Progenitor cell of endocrine pancreas (in vitro differentiated cells): ENCODE data around the gene RAD51B. TPM values are rescaled to one million over a fixed set of nuclear protein-coding genes. Genes with fewer than 3 reads are reported as not detected.

Experiments used
- DNase-seq: peaks from one replicate; pipeline ENCODE4 v3.0.0; 2021; ENCODE audit warnings: low spot score; ENCODE audit not compliant: unreplicated experiment
- H3K27ac Mint-ChIP-seq: 2 replicates; pipeline ENCODE4 v1.8.0; 2021; ENCODE audit warnings: mild to moderate bottlenecking, moderate library complexity, mixed read lengths
- H3K27me3 Mint-ChIP-seq: 2 replicates; pipeline ENCODE4 v1.8.0; 2021; ENCODE audit warnings: mixed read lengths
- H3K36me3 Mint-ChIP-seq: 2 replicates; pipeline ENCODE4 v1.8.0; 2022; ENCODE audit warnings: mixed read lengths; ENCODE audit not compliant: insufficient read depth
- H3K4me1 Mint-ChIP-seq: 2 replicates; pipeline ENCODE4 v1.8.0; 2021; ENCODE audit warnings: low read depth, mixed read lengths
- H3K4me3 Mint-ChIP-seq: 2 replicates; pipeline ENCODE4 v1.8.0; 2021; ENCODE audit warnings: low read depth, mild to moderate bottlenecking, moderate library complexity, mixed read lengths
- H3K9me3 Mint-ChIP-seq: 2 replicates; pipeline ENCODE4 v1.8.0; 2021; ENCODE audit warnings: low read depth, mixed read lengths
- CTCF ChIP-seq: fragments of 200-600 bp; sonication (generic); IDR thresholded peaks from one replicate; pipeline ENCODE4 v1.5.0; 2021; ENCODE audit warnings: antibody characterized with exemption, mild to moderate bottlenecking; ENCODE audit not compliant: unreplicated experiment
- total RNA-seq: library from RNA; stranded (reverse); gene quantifications from 2 replicates; pipeline ENCODE4 v1.2.1, GENCODE V29; 2021

Gene RAD51B
- total RNA-seq, 1 donor from 2014 or later, result 24.7 TPM

- no peak for TF ChIP-seq CTCF
- DNase-seq, result no peak
- Mint-ChIP-seq H3K9me3 (peaks cover 11% of the 10 kb centered on the region), H3K4me1 (peaks cover 28% of the 10 kb centered on the region), H3K36me3 (peaks cover 8% of the 10 kb centered on the region), H3K4me3 (no peak overlapping the region), H3K27ac (no peak overlapping the region), H3K27me3 (no peaks in the 10 kb centered on the region)
Measured at GRCh38 chr14:68623307-68623706, 803.7 kb downstream of the RAD51B start.

- DNase-seq, result no peak
- no peak for TF ChIP-seq CTCF
- Mint-ChIP-seq H3K9me3 (peaks cover 6% of the 10 kb centered on the region), H3K27me3 (no peaks in the 10 kb centered on the region), H3K4me1 (peaks cover 32% of the 10 kb centered on the region), H3K36me3 (peaks cover 3% of the 10 kb centered on the region), H3K4me3 (no peak overlapping the region), H3K27ac (peak overlapping the region; percentile 41)
Measured at GRCh38 chr14:68623826-68624225, 804.2 kb downstream of the RAD51B start.

- Mint-ChIP-seq H3K9me3 (peaks cover 5% of the 10 kb centered on the region), H3K4me3 (no peak overlapping the region), H3K36me3 (peaks cover 2% of the 10 kb centered on the region), H3K27me3 (no peaks in the 10 kb centered on the region), H3K27ac (no peak overlapping the region), H3K4me1 (peaks cover 39% of the 10 kb centered on the region)
- no peak for TF ChIP-seq CTCF
- no peak for DNase-seq
Measured at GRCh38 chr14:68624541-68625220, 805.1 kb downstream of the RAD51B start.

DNA sequence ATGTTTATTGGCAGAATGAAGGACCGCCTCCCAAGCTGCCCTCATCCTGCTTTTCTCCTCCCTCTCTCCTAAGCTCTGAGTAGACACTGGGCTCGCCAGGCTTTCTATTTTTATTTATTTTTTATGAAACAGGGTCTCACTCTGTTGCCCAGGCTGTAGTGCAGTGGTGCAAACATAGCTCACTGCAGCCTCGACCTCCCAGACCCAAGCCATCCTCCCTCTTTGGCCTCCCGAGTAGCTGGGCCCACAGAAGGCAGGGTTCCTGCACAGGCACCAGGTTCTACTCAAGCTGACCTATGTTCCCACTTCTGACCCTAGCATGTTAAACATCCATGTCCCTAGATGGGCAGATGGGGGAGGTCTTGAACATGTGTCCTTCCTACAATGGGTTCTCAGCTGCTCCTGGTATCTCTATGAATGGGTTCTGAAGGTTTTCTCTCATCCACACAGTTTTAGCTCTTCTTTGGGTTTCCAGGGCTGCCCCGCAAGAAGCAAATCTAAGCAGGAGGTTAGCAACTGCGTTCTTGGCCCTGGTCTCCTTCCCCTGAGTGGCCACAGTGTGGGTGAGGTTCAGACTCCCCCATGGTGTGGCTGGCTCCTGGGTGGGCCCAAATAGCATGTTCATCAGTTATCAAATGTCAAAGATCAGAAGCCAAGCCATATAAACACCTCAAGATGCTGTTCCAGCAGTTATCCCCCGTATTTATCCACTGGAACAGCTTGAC, 805.9 kb downstream of the RAD51B start:
- peak; percentile 0 for DNase-seq
- peaks cover 46% of the 10 kb centered on the region for H3K4me1 Mint-ChIP-seq
- no peak overlapping the region for H3K4me3 Mint-ChIP-seq
- H3K27me3 Mint-ChIP-seq, result no peaks in the 10 kb centered on the region
- TF ChIP-seq CTCF, result no peak
- peaks cover 5% of the 10 kb centered on the region for H3K9me3 Mint-ChIP-seq
- no peaks in the 10 kb centered on the region for H3K36me3 Mint-ChIP-seq
- H3K27ac Mint-ChIP-seq, result no peak overlapping the region

GRCh38 chr14:68626386-68626785, 806.8 kb downstream of the RAD51B start:
- no peak overlapping the region for H3K4me3 Mint-ChIP-seq
- peaks cover 50% of the 10 kb centered on the region for H3K4me1 Mint-ChIP-seq
- peak; percentile 7 for DNase-seq
- H3K27ac Mint-ChIP-seq, result no peak overlapping the region
- TF ChIP-seq CTCF, result no peak
- no peaks in the 10 kb centered on the region for H3K9me3 Mint-ChIP-seq
- no peaks in the 10 kb centered on the region for H3K36me3 Mint-ChIP-seq
- no peaks in the 10 kb centered on the region for H3K27me3 Mint-ChIP-seq
